ENCODE measurements around the gene S1PR2.
A peak's percentile ranks its signal among the peaks of the same experiment; 100 is the strongest.

S1PR2 gene

GRCh38 chr19:10235003-10235402 lies 3.9 kb upstream of the S1PR2 start:
- TF ChIP-seq CTCF (conservative IDR thresholded peaks at IDR 0.05) = no peak
- no peak overlapping the region for H3K27ac ChIP-seq

- TF ChIP-seq CTCF (conservative IDR thresholded peaks at IDR 0.05) = no peak
- no peak overlapping the region for H3K27ac ChIP-seq
Measured at GRCh38 chr19:10233946-10234345, 2.8 kb upstream of the S1PR2 start.

GRCh38 chr19:10231612-10232228 lies 589 bp upstream of the S1PR2 start:
- no peak for TF ChIP-seq CTCF (conservative IDR thresholded peaks at IDR 0.05)
- no peak overlapping the region for H3K27ac ChIP-seq

GRCh38 chr19:10230173-10230860 lies 814 bp downstream of the S1PR2 start:
- H3K27ac ChIP-seq = no peak overlapping the region
- TF ChIP-seq CTCF (conservative IDR thresholded peaks at IDR 0.05) = no peak

- peak; percentile 5; the same call in 1 of the 2 replicates for TF ChIP-seq CTCF (conservative IDR thresholded peaks at IDR 0.05)
- H3K27ac ChIP-seq = no peak overlapping the region
Measured at GRCh38 chr19:10228920-10229319, 2.2 kb downstream of the S1PR2 start.

- TF ChIP-seq CTCF (conservative IDR thresholded peaks at IDR 0.05) = no peak
- no peak overlapping the region for H3K27ac ChIP-seq
Measured at GRCh38 chr19:10228393-10228792, 2.7 kb downstream of the S1PR2 start.

GRCh38 chr19:10227026-10227971 lies 3.8 kb downstream of the S1PR2 start:
- TF ChIP-seq CTCF (conservative IDR thresholded peaks at IDR 0.05) = no peak
- no peak overlapping the region for H3K27ac ChIP-seq
